ENCODE measurements around the gene RPL37. TPM values are rescaled to one million over a fixed set of nuclear protein-coding genes. Genes with fewer than 3 reads are reported as not detected.

The RPL37 gene
- total RNA-seq, 1 experiment from 2014 or later, result 916 TPM

DNA sequence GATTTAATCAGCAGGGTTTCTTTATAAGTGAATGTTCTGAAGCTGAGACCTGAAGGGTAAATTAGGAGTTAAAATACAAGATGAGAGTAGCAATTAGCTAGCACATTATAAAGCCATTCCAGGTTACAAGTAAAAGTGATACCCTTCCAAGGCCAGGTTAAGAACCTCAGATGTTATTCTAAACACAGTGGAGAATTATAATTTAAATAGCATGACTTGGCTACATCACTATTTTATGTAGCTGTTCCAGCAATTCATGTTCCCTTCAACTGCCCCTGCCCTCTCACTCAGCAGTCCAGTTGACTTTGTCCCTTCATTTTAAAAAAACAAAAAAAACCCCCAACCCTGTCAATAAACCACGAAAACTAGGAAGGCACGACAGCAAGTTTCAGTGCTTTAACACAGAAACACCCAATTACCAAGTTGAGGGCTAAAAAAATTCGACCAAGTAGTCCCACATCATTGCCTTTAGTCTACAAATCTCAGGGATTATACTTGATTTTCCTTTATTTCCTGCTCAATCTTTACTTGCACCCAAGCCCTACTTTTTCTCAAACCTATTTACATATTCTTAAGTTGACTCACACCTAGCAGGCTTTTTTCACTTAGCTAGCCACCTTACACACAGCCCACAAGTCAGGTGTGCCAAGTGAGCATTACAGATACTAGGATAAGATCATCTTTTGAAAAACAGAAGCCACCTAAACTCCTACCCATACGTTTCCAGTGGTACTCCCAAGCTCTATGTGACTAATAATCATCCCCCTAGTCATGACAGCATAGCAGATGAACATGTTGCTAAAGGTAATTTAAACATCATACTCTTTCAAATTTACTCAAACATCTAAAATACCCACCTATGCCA is 3.4 kb downstream of the RPL37 start:
- no peak for DNase-seq (ENCODE audit: low read depth, low spot score)
- Histone ChIP-seq H3K4me1 (ENCODE audit: control insufficient read depth, insufficient read depth, low read length) (peaks cover 22% of the 10 kb centered on the region), H3K27me3 (ENCODE audit: control insufficient read depth, insufficient read depth, low read length) (no peaks in the 10 kb centered on the region), H3K36me3 (ENCODE audit: control insufficient read depth, insufficient read depth, low read length) (peaks cover 68% of the 10 kb centered on the region), H3K9me3 (ENCODE audit: control insufficient read depth, insufficient read depth, low read depth, low read length) (no peaks in the 10 kb centered on the region), H3K4me3 (ENCODE audit: low read depth in 2 of 2, low read length in 2 of 2) (no peak overlapping the region), H3K27ac (ENCODE audit: low read length) (peak overlapping the region; percentile 61)
- no peak for ATAC-seq
- BruUV-seq (replicated peaks), result no TSS peak
- in situ Hi-C loops (cut with HindIII; ENCODE audit: low pct_unique_long_range_greater_than_20kb, low sequenced_read_pairs) (no loop called here), intact Hi-C loops (cut with micrococcal nuclease; ENCODE audit: unreplicated experiment) (no loop called here)
- CTCF ChIA-PET, result no interaction called here
- POLR2A ChIA-PET, result interaction anchor here (0.5 to 0.6 kb wide), 2 partner anchors 16 to 1829 kb away, joined by 4 to 14 read pairs; no protein-coding TSS in a partner anchor
- TF ChIP-seq POLR2AphosphoS5 (IDR thresholded peaks at IDR 0.05; ENCODE audit: low read depth, low read length) (peak; percentile 45), CTCF (IDR thresholded peaks at IDR 0.05) (no peak)
- TF ChIP-seq, protein P1, sequence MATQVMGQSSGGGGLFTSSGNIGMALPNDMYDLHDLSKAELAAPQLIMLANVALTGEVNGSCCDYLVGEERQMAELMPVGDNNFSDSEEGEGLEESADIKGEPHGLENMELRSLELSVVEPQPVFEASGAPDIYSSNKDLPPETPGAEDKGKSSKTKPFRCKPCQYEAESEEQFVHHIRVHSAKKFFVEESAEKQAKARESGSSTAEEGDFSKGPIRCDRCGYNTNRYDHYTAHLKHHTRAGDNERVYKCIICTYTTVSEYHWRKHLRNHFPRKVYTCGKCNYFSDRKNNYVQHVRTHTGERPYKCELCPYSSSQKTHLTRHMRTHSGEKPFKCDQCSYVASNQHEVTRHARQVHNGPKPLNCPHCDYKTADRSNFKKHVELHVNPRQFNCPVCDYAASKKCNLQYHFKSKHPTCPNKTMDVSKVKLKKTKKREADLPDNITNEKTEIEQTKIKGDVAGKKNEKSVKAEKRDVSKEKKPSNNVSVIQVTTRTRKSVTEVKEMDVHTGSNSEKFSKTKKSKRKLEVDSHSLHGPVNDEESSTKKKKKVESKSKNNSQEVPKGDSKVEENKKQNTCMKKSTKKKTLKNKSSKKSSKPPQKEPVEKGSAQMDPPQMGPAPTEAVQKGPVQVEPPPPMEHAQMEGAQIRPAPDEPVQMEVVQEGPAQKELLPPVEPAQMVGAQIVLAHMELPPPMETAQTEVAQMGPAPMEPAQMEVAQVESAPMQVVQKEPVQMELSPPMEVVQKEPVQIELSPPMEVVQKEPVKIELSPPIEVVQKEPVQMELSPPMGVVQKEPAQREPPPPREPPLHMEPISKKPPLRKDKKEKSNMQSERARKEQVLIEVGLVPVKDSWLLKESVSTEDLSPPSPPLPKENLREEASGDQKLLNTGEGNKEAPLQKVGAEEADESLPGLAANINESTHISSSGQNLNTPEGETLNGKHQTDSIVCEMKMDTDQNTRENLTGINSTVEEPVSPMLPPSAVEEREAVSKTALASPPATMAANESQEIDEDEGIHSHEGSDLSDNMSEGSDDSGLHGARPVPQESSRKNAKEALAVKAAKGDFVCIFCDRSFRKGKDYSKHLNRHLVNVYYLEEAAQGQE (IDR thresholded peaks at IDR 0.05; ENCODE audit: insufficient read depth in 1 of 2, low read depth in 2 of 2, low read length in 1 of 2), result no peak

- ChIA-PET CTCF (no interaction called here), POLR2A (interaction anchor here (0.6 to 0.7 kb wide), 2 partner anchors 42 to 814 kb away, joined by 3 to 6 read pairs; no protein-coding TSS in a partner anchor)
- H3K4me1 ChIP-seq (ENCODE audit: control insufficient read depth, insufficient read depth, low read length), result peaks cover 22% of the 10 kb centered on the region
- no peaks in the 10 kb centered on the region for H3K27me3 ChIP-seq (ENCODE audit: control insufficient read depth, insufficient read depth, low read length)
- TF ChIP-seq POLR2AphosphoS5 (IDR thresholded peaks at IDR 0.05; ENCODE audit: low read depth, low read length) (no peak), SIN3A (IDR thresholded peaks at IDR 0.05; ENCODE audit: borderline replicate concordance, insufficient read depth, low read depth, low read length) (no peak)
- no peaks in the 10 kb centered on the region for H3K9me3 ChIP-seq (ENCODE audit: control insufficient read depth, insufficient read depth, low read depth, low read length)
- peaks cover 68% of the 10 kb centered on the region for H3K36me3 ChIP-seq (ENCODE audit: control insufficient read depth, insufficient read depth, low read length)
- in situ Hi-C loops (cut with HindIII; ENCODE audit: low pct_unique_long_range_greater_than_20kb, low sequenced_read_pairs) (no loop called here), intact Hi-C loops (cut with micrococcal nuclease; ENCODE audit: unreplicated experiment) (no loop called here)
- BruUV-seq (replicated peaks), result no TSS peak
- no peak for ATAC-seq
- H3K4me3 ChIP-seq (ENCODE audit: low read depth in 2 of 2, low read length in 2 of 2), result no peak overlapping the region
- DNase-seq (ENCODE audit: low read depth, low spot score), result no peak
- H3K27ac ChIP-seq (ENCODE audit: low read length), result no peak overlapping the region; the same call in 1 of the 2 replicates
Measured at GRCh38 chr5:40829748-40830533, 5.1 kb downstream of the RPL37 start.
